CD4-positive, alpha-beta memory T cell (primary cell): ENCODE data around the gene FNDC5. TPM values are rescaled to one million over a fixed set of nuclear protein-coding genes. Genes with fewer than 3 reads are reported as not detected.

ENCODE experiments used
- CTCF ChIA-PET: fragments of 350-600 bp; sonication (Branson Sonifier 250); formaldehyde crosslinking; loops from one replicate; lab custom pipeline; 2021; ENCODE audit warnings: inconsistent platforms; ENCODE audit not compliant: partially characterized antibody; lab: Charles Lee
- POLR2A ChIA-PET: fragments of 350-600 bp; sonication (Branson Sonifier 250); formaldehyde crosslinking; loops from one replicate; lab custom pipeline; 2021; ENCODE audit not compliant: partially characterized antibody; lab: Charles Lee
- DNase-seq, 5 donors: peaks; one replicate each; pipeline versions ENCODE4 v3.0.0 to v3.0.0-alpha.2; 2020 to 2022; ENCODE audit warnings: mixed read lengths in 1 of 5
- H3K27ac ChIP-seq: one replicate; pipeline ENCODE4 v1.7.0; 2013; ENCODE audit warnings: low read depth, low read length
- H3K27me3 ChIP-seq: 2 replicates; pipeline ENCODE4 v1.7.0; 2013; ENCODE audit warnings: mild to moderate bottlenecking, low read length, moderate library complexity; ENCODE audit not compliant: insufficient read depth
- H3K36me3 ChIP-seq: 2 replicates; pipeline ENCODE4 v1.7.0; 2013; ENCODE audit warnings: mild to moderate bottlenecking, low read length, moderate library complexity; ENCODE audit not compliant: insufficient read depth
- H3K4me1 ChIP-seq: 2 replicates; pipeline ENCODE4 v1.7.0; 2013; ENCODE audit warnings: mild to moderate bottlenecking, low read length, moderate library complexity; ENCODE audit not compliant: insufficient read depth
- H3K4me3 ChIP-seq, 2 donors: one replicate each; pipeline ENCODE4 v1.7.0; 2013; ENCODE audit warnings: low read length in 2 of 2, mild to moderate bottlenecking in 1 of 2
- H3K9me3 ChIP-seq, 2 donors: one replicate each; pipeline ENCODE4 v1.7.0; 2013; ENCODE audit warnings: low read length in 2 of 2, control low read depth in 1 of 2; ENCODE audit not compliant: control insufficient read depth in 1 of 2
- H3K27ac Mint-ChIP-seq, 7 donors: one replicate each; pipeline ENCODE4 v1.8.0; 2020 to 2021; ENCODE audit warnings: mixed read lengths in 7 of 7, mild to moderate bottlenecking in 6 of 7, inconsistent platforms in 3 of 7, moderate library complexity in 3 of 7
- H3K27me3 Mint-ChIP-seq, 2 donors: one replicate each; pipeline ENCODE4 v1.8.0; 2020 to 2021; ENCODE audit warnings: mixed read lengths in 2 of 2
- H3K36me3 Mint-ChIP-seq, 2 donors: one replicate each; pipeline ENCODE4 v1.8.0; 2020 to 2021; ENCODE audit warnings: mixed read lengths in 2 of 2, inconsistent platforms in 1 of 2, mild to moderate bottlenecking in 1 of 2
- H3K4me1 Mint-ChIP-seq, 4 donors: one replicate each; pipeline ENCODE4 v1.8.0; 2020 to 2021; ENCODE audit warnings: mixed read lengths in 4 of 4, mild to moderate bottlenecking in 1 of 4
- H3K4me3 Mint-ChIP-seq, 8 donors: one replicate each; pipeline ENCODE4 v1.8.0; 2020 to 2021; ENCODE audit warnings: mixed read lengths in 8 of 8, mild to moderate bottlenecking in 7 of 8, moderate library complexity in 6 of 8, inconsistent platforms in 3 of 8
- H3K9me3 Mint-ChIP-seq, 8 donors: one replicate each; pipeline ENCODE4 v1.8.0; 2020 to 2021; ENCODE audit warnings: mixed read lengths in 8 of 8, mild to moderate bottlenecking in 5 of 8, inconsistent platforms in 3 of 8, moderate library complexity in 1 of 8
- intact Hi-C: fragments of 100-400 bp; cut with micrococcal nuclease; formaldehyde crosslinking; loops from one replicate; pipeline ENCODE4 v1.15.1; 2023
- polyA plus RNA-seq, 2 donors: library from polyadenylated mRNA; unstranded; fragments of 300-500 nt; fragmentation: Illumina TruSeq; gene quantifications; one replicate each; pipeline ENCODE4 v1.2.3, GENCODE V29; 2021
- total RNA-seq, 2 experiments: library from RNA; stranded (reverse); gene quantifications; one replicate each; pipeline ENCODE4 v1.2.3, GENCODE V29; 2021

FNDC5 gene
- total and polyA plus RNA-seq, 4 experiments from 2014 or later = not detected

DNA sequence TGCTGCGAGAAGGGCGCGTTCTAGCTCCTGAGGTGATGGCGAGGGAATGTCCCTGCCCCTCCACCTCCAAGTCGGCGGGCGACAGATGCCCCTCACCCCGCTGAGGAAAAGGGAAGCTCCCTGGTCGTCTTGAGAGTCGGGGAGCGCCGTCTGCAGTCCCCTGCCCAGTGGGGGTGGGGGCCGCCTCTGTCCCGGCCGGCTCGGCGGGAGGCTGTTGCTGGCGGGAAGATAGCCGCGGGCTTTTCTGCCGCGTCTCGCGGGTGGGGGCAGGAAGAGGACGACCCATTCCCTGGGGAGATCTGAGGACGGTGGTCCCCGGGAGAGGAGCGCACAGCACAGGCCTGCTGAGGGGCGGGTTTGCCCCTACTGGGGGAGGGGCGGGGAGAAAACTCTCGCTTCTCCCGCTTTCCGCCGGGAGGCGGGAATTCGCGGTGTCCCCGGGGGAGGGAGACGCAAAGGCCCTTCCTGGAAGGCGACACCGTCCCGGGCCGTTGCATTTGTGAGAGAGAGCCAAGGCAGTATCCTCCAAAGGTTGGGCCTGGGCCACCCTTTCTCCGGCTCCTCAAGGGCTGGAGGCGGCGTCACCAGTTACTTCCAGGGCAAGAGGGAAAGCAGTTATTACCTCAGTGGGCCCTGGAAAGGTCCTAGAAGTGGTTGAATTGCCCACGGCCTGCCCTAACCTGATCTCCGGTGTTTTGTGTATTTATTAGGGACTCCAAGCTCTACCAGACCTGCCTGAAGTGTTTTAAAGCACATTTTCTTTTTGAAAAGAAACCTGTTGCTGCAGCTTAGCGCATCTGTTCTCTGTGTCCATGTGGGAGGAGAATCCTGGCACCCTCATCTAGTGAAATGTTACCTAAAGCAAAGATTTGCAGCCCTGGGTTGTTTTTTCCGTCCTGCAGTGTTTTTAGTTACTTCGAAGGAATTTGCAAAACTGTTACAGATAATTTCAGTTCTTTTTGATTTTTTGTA is 52.6 kb downstream of the FNDC5 start:
- Mint-ChIP-seq H3K9me3 (no peaks in the 10 kb centered on the region), H3K27ac (peak overlapping the region; percentile 82 to 97 (median 95)), H3K4me1 (peaks cover 33 to 70% (median 45%) of the 10 kb centered on the region in 4 donors), H3K36me3 (peaks cover 8 to 33% of the 10 kb centered on the region in 2 donors), H3K27me3 (no peaks in the 10 kb centered on the region), H3K4me3 (peak overlapping the region; percentile 94 to 100 (median 96))
- CTCF ChIA-PET = interaction anchor here (0.7 to 1.5 kb wide), 5 partner anchors 32 to 1304 kb away, joined by 3 to 5 read pairs (median 3); no protein-coding TSS in a partner anchor
- DNase-seq = peak in 4 of 5 donors; percentile 16 to 49 (median 20)
- Histone ChIP-seq H3K27ac (peak overlapping the region; percentile 89), H3K27me3 (no peaks in the 10 kb centered on the region), H3K9me3 (no peaks in the 10 kb centered on the region), H3K4me3 (peak overlapping the region; percentile 67 to 70), H3K4me1 (peaks cover 54% of the 10 kb centered on the region), H3K36me3 (no peaks in the 10 kb centered on the region)
- intact Hi-C loops = loop anchor here (1.0 to 5.0 kb wide), 4 partner anchors 19 to 309 kb away; partner anchors contain the start of genes RNF19B and ZBTB8OS
- POLR2A ChIA-PET = interaction anchor here (1.0 to 3.4 kb wide), 10 partner anchors 10 to 531 kb away, joined by 3 to 22 read pairs (median 6); partner anchors contain the start of genes RBBP4, RNF19B, TRIM62 and ZBTB8OS

DNA sequence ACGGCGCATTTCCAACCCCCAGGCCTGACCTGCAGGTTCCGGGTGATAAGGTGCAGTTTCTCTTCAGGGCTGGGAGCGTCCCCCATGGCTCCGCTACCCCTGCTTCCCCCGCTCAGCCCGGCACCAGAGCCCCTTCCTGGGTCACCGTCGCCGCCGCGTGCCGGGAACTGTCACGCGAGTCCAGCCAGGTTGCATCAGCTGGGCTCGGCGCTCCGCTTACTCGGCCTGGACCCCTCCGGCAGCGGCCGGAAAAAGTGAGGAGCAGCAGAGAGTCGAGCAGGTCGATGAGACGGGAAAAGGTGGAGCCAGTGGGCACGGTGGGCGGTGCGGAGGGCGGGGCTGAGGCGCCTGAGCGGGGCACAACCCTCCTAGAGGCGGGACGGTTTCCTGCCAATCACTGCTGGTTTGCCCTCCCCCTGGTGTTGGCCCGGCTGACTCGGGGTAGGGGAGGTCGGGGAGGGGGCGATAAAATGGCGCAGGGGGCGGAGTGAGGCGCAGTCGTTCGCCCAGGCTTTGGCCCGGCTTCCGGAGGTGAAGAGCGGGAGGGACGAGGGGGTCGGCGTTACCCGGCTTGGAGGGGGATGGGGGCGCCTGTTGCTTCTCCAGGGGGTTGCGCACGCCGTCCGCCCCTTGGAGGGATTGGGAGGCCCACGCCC is 53.4 kb downstream of the FNDC5 start, which contains the start of the genes S100PBP and YARS1:
Gene S100PBP, plus strand, starts transcription at position 495 of the 656 bp plus-strand sequence. CDS start 8,447 bp downstream, outside the sequence.
Gene YARS1, minus strand, starts transcription at position 200 of the 656 bp plus-strand sequence. Its CDS starts 114 bp downstream, at position 86.
- H3K9me3 Mint-ChIP-seq = no peaks in the 10 kb centered on the region
- ChIA-PET POLR2A (interaction anchor here (0.9 to 3.4 kb wide), 10 partner anchors 9 to 532 kb away, joined by 3 to 22 read pairs (median 5); partner anchors contain the start of genes RBBP4, RNF19B, TRIM62 and ZBTB8OS), CTCF (interaction anchor here (1.4 to 1.5 kb wide), 2 partner anchors 43 to 45 kb away, joined by 3 to 5 read pairs; no protein-coding TSS in a partner anchor)
- Histone ChIP-seq H3K36me3 (no peaks in the 10 kb centered on the region), H3K4me1 (peaks cover 60% of the 10 kb centered on the region), H3K4me3 (peak within 1 kb of the TSS; percentile 67 to 70), H3K27me3 (no peaks in the 10 kb centered on the region), H3K9me3 (no peaks in the 10 kb centered on the region), H3K27ac (peak within 1 kb of the TSS; percentile 89)
- DNase-seq = peak; percentile 99 to 100 (median 99)
- H3K27ac Mint-ChIP-seq = peak within 1 kb of the TSS; percentile 82 to 97 (median 95)
- H3K4me3 Mint-ChIP-seq = peak within 1 kb of the TSS; percentile 94 to 100 (median 96)
- H3K4me1 Mint-ChIP-seq = peaks cover 36 to 71% (median 51%) of the 10 kb centered on the region in 4 donors
- H3K27me3 Mint-ChIP-seq = no peaks in the 10 kb centered on the region
- H3K36me3 Mint-ChIP-seq = peaks cover 8 to 35% of the 10 kb centered on the region in 2 donors
- intact Hi-C loops = loop anchor here (1.0 to 5.0 kb wide), 4 partner anchors 18 to 310 kb away; partner anchors contain the start of genes RNF19B and ZBTB8OS

GRCh38 chr1:32816676-32817158 is 54.0 kb downstream of the FNDC5 start:
- no peaks in the 10 kb centered on the region for H3K36me3 ChIP-seq
- Mint-ChIP-seq H3K4me1 (peaks cover 38 to 77% (median 54%) of the 10 kb centered on the region in 4 donors), H3K27me3 (no peaks in the 10 kb centered on the region), H3K4me3 (peak overlapping the region; percentile 94 to 100 (median 96)), H3K9me3 (no peaks in the 10 kb centered on the region), H3K36me3 (peaks cover 9 to 36% of the 10 kb centered on the region in 2 donors), H3K27ac (peak overlapping the region; percentile 82 to 97 (median 95))
- no peaks in the 10 kb centered on the region for H3K27me3 ChIP-seq
- no peaks in the 10 kb centered on the region for H3K9me3 ChIP-seq
- peak overlapping the region; percentile 50 to 70 for H3K4me3 ChIP-seq
- DNase-seq = no peak
- peaks cover 66% of the 10 kb centered on the region for H3K4me1 ChIP-seq
- POLR2A ChIA-PET = interaction anchor here (0.9 to 3.4 kb wide), 8 partner anchors 9 to 365 kb away, joined by 3 to 22 read pairs (median 8); partner anchors contain the start of genes RBBP4, RNF19B, TRIM62 and ZBTB8OS
- H3K27ac ChIP-seq = peak overlapping the region; percentile 89
- CTCF ChIA-PET = no interaction called here
- intact Hi-C loops = loop anchor here (1.0 to 5.0 kb wide), 4 partner anchors 17 to 311 kb away; partner anchors contain the start of genes RNF19B and ZBTB8OS

GRCh38 chr1:32813941-32814739 is 56.6 kb downstream of the FNDC5 start:
- Mint-ChIP-seq H3K4me1 (peaks cover 35 to 80% (median 53%) of the 10 kb centered on the region in 4 donors), H3K27me3 (no peaks in the 10 kb centered on the region), H3K27ac (peak overlapping the region in 4 of 7 donors; percentile 0 to 68 (median 32)), H3K4me3 (peak overlapping the region in 7 of 8 donors; percentile 23 to 95 (median 48)), H3K9me3 (no peaks in the 10 kb centered on the region), H3K36me3 (peaks cover 22 to 60% of the 10 kb centered on the region in 2 donors)
- Histone ChIP-seq H3K9me3 (no peaks in the 10 kb centered on the region), H3K27me3 (no peaks in the 10 kb centered on the region), H3K27ac (no peak overlapping the region), H3K36me3 (peaks cover 16% of the 10 kb centered on the region), H3K4me1 (peaks cover 61% of the 10 kb centered on the region), H3K4me3 (no peak overlapping the region)
- POLR2A ChIA-PET = interaction anchor here (0.9 kb wide), 1 partner anchor 13 kb away, joined by 3 read pairs; no protein-coding TSS in a partner anchor
- CTCF ChIA-PET = no interaction called here
- DNase-seq = no peak
- intact Hi-C loops = no loop called here

Other genes with a start within 250 kb of the FNDC5 start
- 10 to 100 TPM; 54.0 to 56.4 TPM for gene ZBTB8OS, start 220.4 kb downstream of the FNDC5 start, total RNA-seq
- 10 to 100 TPM; 69.9 to 94.4 TPM for gene ZBTB8OS, start 220.4 kb downstream of the FNDC5 start, polyA plus RNA-seq
- 100 to 1,000 TPM; 185 to 186 TPM for gene RBBP4, start 219.7 kb downstream of the FNDC5 start, total RNA-seq
- 100 to 1,000 TPM; 246 to 374 TPM for gene RBBP4, start 219.7 kb downstream of the FNDC5 start, polyA plus RNA-seq
- gene SYNC, start 168.1 kb downstream of the FNDC5 start, total RNA-seq = not detected
- gene SYNC, start 168.1 kb downstream of the FNDC5 start, polyA plus RNA-seq = not detected
- 100 to 1,000 TPM; 110 to 114 TPM for gene YARS1, start 53.6 kb downstream of the FNDC5 start, total RNA-seq
- gene YARS1, start 53.6 kb downstream of the FNDC5 start, polyA plus RNA-seq = 10 to 100 TPM; 46.6 to 70.0 TPM
- 10 to 100 TPM; 63.2 to 65.5 TPM for gene S100PBP, start 53.3 kb downstream of the FNDC5 start, total RNA-seq
- gene S100PBP, start 53.3 kb downstream of the FNDC5 start, polyA plus RNA-seq = 10 to 100 TPM in 1 of 2 donors, 1 to 10 TPM in 1; 6.5 to 14.0 TPM
- under 1 TPM in 1 of 2 experiments, not detected in 1; 0.70 TPM for gene HPCA, start 15.6 kb upstream of the FNDC5 start, total RNA-seq
- not detected for gene HPCA, start 15.6 kb upstream of the FNDC5 start, polyA plus RNA-seq
- not detected for gene TMEM54, start 30.5 kb upstream of the FNDC5 start, total RNA-seq
- not detected for gene TMEM54, start 30.5 kb upstream of the FNDC5 start, polyA plus RNA-seq
- gene RNF19B, start 93.9 kb upstream of the FNDC5 start, total RNA-seq = 10 to 100 TPM; 28.5 to 30.6 TPM
- 1 to 10 TPM; 1.1 to 4.8 TPM for gene RNF19B, start 93.9 kb upstream of the FNDC5 start, polyA plus RNA-seq
- gene AK2, start 166.0 kb upstream of the FNDC5 start, total RNA-seq = 10 to 100 TPM; 88.5 to 94.5 TPM
- 100 to 1,000 TPM; 109 to 148 TPM for gene AK2, start 166.0 kb upstream of the FNDC5 start, polyA plus RNA-seq
- gene AZIN2, start 210.2 kb upstream of the FNDC5 start, total RNA-seq = 1 to 10 TPM; 6.9 to 8.0 TPM
- 1 to 10 TPM; 5.4 to 6.7 TPM for gene AZIN2, start 210.2 kb upstream of the FNDC5 start, polyA plus RNA-seq